DOHH2 (cell line): ENCODE measurements around the gene WWOX.

ENCODE experiments used
- CTCF ChIP-seq: fragments of 200-600 bp; sonication (generic); IDR thresholded peaks from one replicate; pipeline ENCODE4 v1.5.1; 2014; ENCODE audit warnings: antibody characterized with exemption, mild to moderate bottlenecking, low read depth, low read length; ENCODE audit not compliant: poor library complexity, severe bottlenecking
- EZH2phosphoT487 ChIP-seq: fragments of 200-600 bp; sonication (generic); IDR thresholded peaks from 2 replicates; pipeline ENCODE4 v1.6.1; 2017; ENCODE audit warnings: borderline replicate concordance, mild to moderate bottlenecking, antibody characterized with exemption, low read length, moderate library complexity, mixed read lengths

- TF ChIP-seq CTCF (no peak), EZH2phosphoT487 (no peak)
These were observed 443.0 kb downstream of the WWOX start for GRCh38 chr16:78542419-78542818.
